HL-60 (cell line): ENCODE measurements around the gene VARS2.

Experiments used
- CTCF ChIP-seq: IDR thresholded peaks from one replicate; pipeline ENCODE4 v1.5.1; 2011; ENCODE audit warnings: low read length, control low read depth, inconsistent platforms; ENCODE audit not compliant: insufficient read depth
- POLR2AphosphoS5 ChIP-seq: IDR thresholded peaks from 2 replicates; pipeline ENCODE4 v1.6.1; 2012; ENCODE audit warnings: low read depth

GRCh38 chr6:30957716-30958115 is 43.7 kb downstream of the VARS2 start:
- TF ChIP-seq CTCF (no peak), POLR2AphosphoS5 (no peak)
